Activated CD4-positive, alpha-beta T cell treated with anti-CD3 and anti-CD28 coated beads for 1 hour (primary cell): ENCODE data around the gene HCRTR2.
"Not testable (repeated sequence)": the region's sequence is repeated elsewhere in the genome, so short reads cannot be mapped to it uniquely, and the experiment has no call there.

Source experiments
- DNase-seq: peaks from one replicate; pipeline ENCODE4 v3.0.0-alpha.2; 2020

HCRTR2 gene

GRCh38 chr6:55174211-55175026 lies at the start of gene HCRTR2:
Gene HCRTR2 (plus strand): TSS chr6:55174515. CDS start chr6:55174588, 73 bp downstream.
- DNase-seq = no peak

DNA sequence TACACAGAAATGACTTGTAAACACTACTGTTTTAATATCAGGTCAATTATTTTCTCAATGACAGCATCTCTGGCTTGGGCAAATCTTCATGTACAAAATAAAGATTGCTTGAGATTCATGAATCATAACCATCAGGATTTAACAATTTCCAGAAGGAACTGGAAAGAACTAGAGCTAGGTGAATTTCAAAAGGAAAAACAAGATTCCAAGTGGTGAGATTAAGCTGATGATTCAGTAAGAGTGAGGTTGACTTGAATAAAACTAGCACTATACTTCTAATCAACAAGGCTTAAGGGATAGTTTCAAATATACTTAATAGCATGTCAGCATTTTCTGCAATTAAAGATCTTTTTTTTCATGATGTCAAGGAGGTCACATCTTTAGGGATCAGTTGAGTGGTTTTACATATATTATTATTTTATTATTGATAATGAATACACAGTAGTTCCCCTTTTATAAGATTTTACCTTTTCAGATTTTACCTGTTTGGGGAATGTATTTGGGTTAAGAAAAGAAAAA lies 43.5 kb upstream of the HCRTR2 start:
- no peak for DNase-seq

- DNase-seq = no peak
Measured at GRCh38 chr6:55131616-55132015, 42.7 kb upstream of the HCRTR2 start.

- DNase-seq = no peak
Measured at GRCh38 chr6:55136916-55137315, 37.4 kb upstream of the HCRTR2 start.

GRCh38 chr6:55137929-55138693 lies 36.2 kb upstream of the HCRTR2 start:
- DNase-seq = no peak

DNA sequence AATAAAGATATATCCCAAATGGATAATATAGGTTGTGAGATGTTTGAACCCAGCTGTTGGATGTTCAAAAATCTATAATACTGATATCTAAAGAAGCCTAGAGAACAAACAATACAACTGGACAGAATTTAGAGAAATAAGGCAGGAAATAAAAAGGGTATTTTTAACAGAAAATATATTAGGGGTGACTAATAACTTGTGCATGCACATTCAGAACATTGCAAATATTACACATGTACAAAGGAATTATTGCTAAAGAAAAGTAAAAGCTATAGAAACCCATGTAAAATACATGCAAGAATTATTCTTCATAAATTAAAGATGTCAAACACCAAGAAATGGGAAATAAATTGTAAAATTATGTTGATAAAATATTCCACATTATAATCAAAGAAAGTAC lies 32.7 kb upstream of the HCRTR2 start:
- DNase-seq = no peak

DNA sequence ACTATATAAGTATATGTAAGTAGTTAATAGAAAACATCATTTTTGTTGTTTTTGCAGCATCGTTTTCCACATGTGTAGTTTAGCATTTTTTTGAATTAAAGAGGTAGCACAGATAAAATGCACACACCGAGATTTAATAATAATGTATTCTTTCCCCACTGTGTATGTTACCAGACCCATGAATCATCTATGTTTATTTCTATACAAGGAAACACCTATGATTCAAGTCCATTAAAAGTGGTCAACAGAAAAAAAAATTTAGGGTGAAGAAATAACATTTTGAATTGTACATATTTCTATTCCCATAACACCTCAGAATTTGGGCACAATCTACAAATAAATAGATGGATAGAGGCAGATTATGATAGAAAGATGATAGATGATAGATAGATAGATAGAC lies 31.7 kb upstream of the HCRTR2 start:
- DNase-seq = no peak

GRCh38 chr6:55153284-55153683 lies 21.0 kb upstream of the HCRTR2 start:
- DNase-seq = no peak

GRCh38 chr6:55158784-55159183 lies 15.5 kb upstream of the HCRTR2 start:
- not testable (repeated sequence) for DNase-seq

- DNase-seq = no peak
Measured at GRCh38 chr6:55167860-55168259, 6.5 kb upstream of the HCRTR2 start.

DNA sequence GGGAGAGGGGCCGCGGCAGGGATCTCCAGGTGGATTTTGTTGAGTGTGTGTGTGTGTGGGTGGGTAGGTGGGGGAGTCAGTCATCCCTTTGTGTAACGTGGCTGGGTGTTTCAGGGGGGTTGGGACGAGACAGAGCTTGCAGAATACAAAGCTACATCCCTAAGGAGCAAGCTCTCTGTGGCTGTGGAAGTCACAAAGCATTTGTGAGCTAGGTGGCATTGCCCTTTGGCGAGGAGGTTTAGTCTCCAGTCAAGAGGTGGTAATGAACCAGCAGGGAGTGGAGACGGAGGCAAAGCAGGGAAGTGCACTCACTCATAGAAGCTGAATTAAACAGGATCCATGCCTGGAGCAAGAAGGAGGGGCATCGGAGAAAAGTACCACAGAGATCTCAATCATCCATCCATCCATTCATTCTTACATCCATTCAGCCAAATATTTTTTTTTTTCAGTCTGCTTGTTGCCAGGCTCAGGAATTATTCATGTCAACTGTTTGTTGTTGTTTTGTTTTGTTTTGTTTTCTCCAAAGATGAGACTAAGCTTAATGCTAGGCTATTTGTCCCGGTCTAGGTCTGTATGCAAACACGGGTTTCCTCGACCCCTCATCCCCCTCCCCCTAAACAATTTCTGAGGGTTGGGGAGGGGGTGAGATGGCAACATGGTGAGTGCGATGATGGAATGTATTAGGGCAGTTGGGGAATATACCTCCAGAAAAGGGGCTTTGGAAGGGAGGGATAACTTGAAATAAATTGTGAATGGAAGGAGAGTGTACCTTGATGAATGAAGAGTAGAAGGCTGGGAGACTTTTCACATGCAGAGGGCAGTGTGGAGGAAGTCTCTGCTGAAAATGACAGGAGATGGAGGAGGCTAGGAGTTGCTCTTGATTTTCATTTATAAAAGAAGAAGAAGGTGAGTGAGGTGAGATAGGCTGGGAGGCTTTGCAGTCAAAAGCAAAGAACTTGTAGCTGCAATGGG lies 1.0 kb downstream of the HCRTR2 start:
- DNase-seq = no peak

DNA sequence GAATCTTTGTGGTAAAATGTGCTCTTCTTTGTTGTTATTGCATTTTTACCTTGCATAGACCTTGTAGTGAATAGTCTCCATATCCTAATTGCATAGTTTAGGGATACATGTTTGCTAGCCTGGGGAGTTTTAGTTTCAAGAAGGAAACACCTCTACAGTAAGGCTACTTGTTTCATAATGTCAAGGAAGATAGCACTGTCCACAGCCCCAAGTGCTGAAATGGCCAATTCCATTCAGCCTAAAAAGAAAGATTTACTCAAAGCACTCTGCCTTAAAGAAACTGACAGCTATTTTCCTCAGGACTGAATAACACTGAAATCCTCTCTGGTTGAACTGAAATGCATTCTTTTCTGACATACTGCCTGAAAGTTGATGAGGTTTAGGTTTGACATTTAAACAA lies 2.6 kb downstream of the HCRTR2 start:
- DNase-seq = no peak

- no peak for DNase-seq
Measured at GRCh38 chr6:55180258-55180657, 5.9 kb downstream of the HCRTR2 start.

GRCh38 chr6:55182016-55182650 lies 7.8 kb downstream of the HCRTR2 start:
- DNase-seq = no peak

- DNase-seq = no peak
Measured at GRCh38 chr6:55184782-55185530, 10.6 kb downstream of the HCRTR2 start.

DNA sequence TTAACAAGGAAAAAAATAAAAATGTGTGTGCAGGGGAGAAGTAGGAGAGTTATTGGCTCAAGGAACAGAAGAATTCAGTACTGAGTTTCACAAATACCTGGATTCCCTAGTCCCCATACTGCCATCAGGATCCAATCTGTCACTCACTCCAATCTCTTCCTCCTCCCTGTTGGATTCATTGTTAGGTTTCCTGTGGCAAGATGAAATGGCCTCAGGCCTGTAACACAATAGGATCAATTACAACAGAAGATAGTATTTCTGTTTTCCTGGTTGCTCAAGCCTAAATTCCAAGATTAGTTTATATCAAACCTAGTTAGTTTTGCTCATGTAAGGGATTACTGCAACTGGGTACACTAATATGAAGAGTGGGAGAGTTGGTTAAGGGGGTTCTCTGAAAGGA lies 24.4 kb downstream of the HCRTR2 start:
- no peak for DNase-seq

GRCh38 chr6:55199239-55199638 lies 24.9 kb downstream of the HCRTR2 start:
- no peak for DNase-seq

DNA sequence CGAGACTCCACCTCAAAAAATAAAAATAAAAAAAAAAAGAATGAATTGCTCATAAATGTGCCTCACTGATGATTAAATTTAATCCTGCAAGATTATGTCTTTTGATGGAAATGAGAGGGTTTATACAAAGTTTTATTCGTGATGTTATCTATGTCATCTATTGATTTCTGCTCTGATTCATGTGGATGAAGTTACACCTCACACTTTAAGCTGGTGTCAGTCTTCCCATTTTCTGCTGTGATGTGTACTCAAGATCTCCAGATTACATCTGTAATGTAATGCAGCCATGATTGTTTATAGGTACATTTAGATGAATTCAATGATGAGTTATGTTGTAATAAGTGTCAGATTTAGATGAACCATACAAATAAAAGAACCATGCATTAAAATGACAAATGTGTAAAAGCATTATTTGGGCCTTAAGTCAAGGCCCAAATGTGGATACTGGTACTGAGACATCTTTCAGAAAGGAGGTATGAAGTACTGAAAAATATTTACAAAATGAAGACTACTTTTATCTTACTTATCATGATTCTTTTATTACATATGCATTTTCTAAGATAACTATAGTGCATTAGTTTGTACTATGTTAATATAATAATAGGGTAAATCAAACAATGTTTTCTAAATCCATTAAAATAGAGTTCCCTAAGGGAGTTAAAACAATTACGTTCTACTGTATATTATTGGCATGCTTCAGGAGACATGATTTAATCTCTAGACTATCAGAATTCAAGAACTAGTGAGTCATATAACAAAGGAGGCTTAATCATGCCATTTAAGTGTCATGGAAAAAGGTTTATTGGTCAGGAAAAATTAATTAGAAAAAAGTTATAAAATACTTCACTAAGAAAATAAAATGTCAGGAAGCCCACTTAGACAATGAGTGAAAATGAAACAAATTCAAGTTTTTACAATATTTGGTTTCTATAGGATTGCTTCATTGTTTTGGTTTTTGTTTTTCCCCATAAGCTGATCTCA lies 34.5 kb downstream of the HCRTR2 start:
- no peak for DNase-seq

DNA sequence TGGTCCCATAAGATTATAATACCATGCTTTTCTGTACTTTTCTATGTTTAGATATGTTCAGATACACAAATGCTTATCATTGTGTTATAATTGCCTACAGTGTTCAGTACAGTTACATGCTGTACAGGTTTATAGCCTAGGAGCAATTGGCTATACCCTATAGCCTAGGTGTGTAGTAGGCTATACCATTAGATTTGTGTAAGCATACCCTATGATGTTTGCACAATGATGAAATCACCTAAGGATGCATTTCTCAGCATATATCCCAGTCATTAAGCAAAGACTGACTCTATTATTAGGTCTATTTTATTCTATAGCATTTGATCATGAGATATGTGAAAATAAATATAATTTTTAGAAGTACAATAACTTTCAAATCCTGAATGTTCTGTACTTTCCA lies 36.6 kb downstream of the HCRTR2 start:
- no peak for DNase-seq

DNA sequence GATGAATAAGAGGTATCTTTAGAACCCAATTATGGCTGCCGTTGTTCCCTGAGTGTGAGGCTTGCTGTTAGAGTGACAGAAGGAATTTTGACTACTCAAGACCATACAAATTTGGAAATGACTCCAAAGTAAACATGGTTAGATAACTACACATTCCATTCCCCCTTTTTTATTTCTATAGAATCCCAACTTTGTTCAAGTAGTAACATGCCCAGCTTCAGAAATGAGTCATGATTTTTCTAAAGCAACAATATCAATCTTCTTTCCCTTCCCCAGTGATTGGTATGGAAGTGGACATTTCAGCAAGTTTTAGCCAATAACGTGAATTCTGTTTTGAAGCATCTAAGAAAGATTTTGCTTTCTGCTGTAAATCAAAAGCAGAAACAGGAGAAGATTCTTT lies 37.8 kb downstream of the HCRTR2 start:
- no peak for DNase-seq
